Glomerular visceral epithelial cell (primary cell): ENCODE data around the gene SLC22A25.
A peak's percentile ranks its signal among the peaks of the same experiment; 100 is the strongest.
"Not testable (repeated sequence)": the region's sequence is repeated elsewhere in the genome, so short reads cannot be mapped to it uniquely, and the experiment has no call there.

ENCODE experiments used
- DNase-seq: peaks from one replicate; pipeline ENCODE4 v3.0.0-alpha.2; 2016; ENCODE audit errors: extremely low spot score

Gene SLC22A25

GRCh38 chr11:63235471-63236461 lies 7.6 kb downstream of the SLC22A25 start:
- not testable (repeated sequence) for DNase-seq

GRCh38 chr11:63229815-63230214 lies 13.6 kb downstream of the SLC22A25 start:
- no peak for DNase-seq

DNA sequence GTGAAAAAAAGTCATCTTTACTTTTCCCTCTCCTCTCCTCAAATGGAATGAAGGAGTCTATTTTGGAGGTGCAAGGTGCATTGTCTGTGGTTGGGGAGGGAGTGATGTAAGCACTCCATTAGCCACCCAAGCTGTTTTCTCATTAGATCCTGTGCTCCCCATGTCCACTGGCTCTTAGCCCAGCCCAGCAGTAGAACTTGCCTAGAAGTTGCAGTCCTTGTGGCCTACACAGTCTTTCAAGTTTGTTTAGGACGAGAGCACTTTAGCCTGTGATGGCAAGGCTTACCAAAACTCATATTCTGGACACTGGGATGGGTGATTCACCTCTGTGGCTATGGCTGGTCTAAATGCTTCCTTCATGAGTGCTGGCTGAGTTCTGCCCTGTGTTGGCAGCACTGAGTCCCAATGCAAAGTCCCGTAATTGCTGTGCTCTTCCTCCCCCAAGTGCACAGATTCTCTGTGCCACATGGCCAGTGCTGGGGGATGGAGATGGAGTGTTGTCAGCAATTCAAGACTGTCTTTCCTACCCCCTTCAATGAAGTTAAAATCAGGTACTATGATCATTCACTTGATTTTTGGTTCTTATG lies 15.8 kb downstream of the SLC22A25 start:
- no peak for DNase-seq

GRCh38 chr11:63226488-63227114 lies 16.8 kb downstream of the SLC22A25 start:
- DNase-seq = no peak

DNA sequence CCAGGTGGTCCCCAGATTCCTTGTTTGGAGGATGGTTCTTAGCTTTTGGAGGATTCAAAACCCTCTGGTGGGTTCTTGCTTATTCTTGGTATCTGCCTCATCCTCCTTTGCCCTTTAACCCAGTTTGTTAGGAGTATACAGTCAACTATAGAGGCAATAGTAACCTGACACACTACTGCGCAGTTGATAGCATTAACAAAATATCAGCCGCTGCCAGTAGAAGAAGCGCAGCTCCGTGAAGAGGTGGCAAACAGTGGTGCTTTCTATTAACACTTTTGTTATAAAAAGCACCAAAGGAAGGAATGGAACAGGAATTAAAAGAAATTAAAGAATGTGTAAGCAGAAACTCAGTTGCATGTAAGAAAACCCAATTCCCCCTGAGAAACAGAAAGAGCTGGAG lies 29.3 kb downstream of the SLC22A25 start:
- no peak for DNase-seq

- DNase-seq = peak; percentile 24
Measured at GRCh38 chr11:63212742-63213141, 30.7 kb downstream of the SLC22A25 start.

- no peak for DNase-seq
Measured at GRCh38 chr11:63210111-63210510, 33.3 kb downstream of the SLC22A25 start.
